Measurements from ENCODE around the gene TCF20.

The TCF20 gene

GRCh38 chr22:42314709-42315391 lies 44.4 kb upstream of the TCF20 start:
- no peak for TF ChIP-seq CTCF (IDR thresholded peaks at IDR 0.05; ENCODE audit: insufficient read depth, missing control alignments)
- DNase-seq (ENCODE audit: insufficient read length, low spot score) (no peak), FAIRE-seq (no peak)

GRCh38 chr22:42313804-42314581 lies 43.5 kb upstream of the TCF20 start:
- TF ChIP-seq CTCF (IDR thresholded peaks at IDR 0.05; ENCODE audit: insufficient read depth, missing control alignments), result peak; percentile 39
- DNase-seq (ENCODE audit: insufficient read length, low spot score), result no peak
- FAIRE-seq, result no peak

GRCh38 chr22:42313204-42313603 lies 42.8 kb upstream of the TCF20 start:
- no peak for FAIRE-seq
- no peak for TF ChIP-seq CTCF (IDR thresholded peaks at IDR 0.05; ENCODE audit: insufficient read depth, missing control alignments)
- DNase-seq (ENCODE audit: insufficient read length, low spot score), result no peak

GRCh38 chr22:42310291-42311015 lies 40.0 kb upstream of the TCF20 start:
- TF ChIP-seq CTCF (IDR thresholded peaks at IDR 0.05; ENCODE audit: insufficient read depth, missing control alignments), result no peak
- FAIRE-seq, result no peak
- no peak for DNase-seq (ENCODE audit: insufficient read length, low spot score)

GRCh38 chr22:42309865-42310264 lies 39.4 kb upstream of the TCF20 start:
- DNase-seq (ENCODE audit: insufficient read length, low spot score) (no peak), FAIRE-seq (no peak)
- no peak for TF ChIP-seq CTCF (IDR thresholded peaks at IDR 0.05; ENCODE audit: insufficient read depth, missing control alignments)

- DNase-seq (ENCODE audit: insufficient read length, low spot score) (no peak), FAIRE-seq (no peak)
- TF ChIP-seq CTCF (IDR thresholded peaks at IDR 0.05; ENCODE audit: insufficient read depth, missing control alignments), result no peak
Measured at GRCh38 chr22:42308892-42309468, 38.5 kb upstream of the TCF20 start.
